ENCODE results near the gene DPP6.

Gene DPP6

GRCh38 chr7:154741131-154741530 lies 688.9 kb downstream of the DPP6 start:
- POLR2A ChIA-PET = no interaction called here
- CTCF ChIA-PET = no interaction called here
- no peak for TF ChIP-seq CTCF (IDR thresholded peaks at IDR 0.05; ENCODE audit: insufficient read depth, low read length, missing control alignments)

GRCh38 chr7:154743206-154743605 lies 691.0 kb downstream of the DPP6 start:
- CTCF ChIA-PET = no interaction called here
- H3K4me3 ChIP-seq (ENCODE audit: low read depth, low read length) = no peak overlapping the region
- no peak for TF ChIP-seq CTCF (IDR thresholded peaks at IDR 0.05; ENCODE audit: insufficient read depth, low read length, missing control alignments)
- no peak for DNase-seq (ENCODE audit: low read depth, low spot score)
- POLR2A ChIA-PET = no interaction called here

More at GRCh38 chr7:154741131-154741530, 688.9 kb downstream of the DPP6 start:
- H3K4me3 ChIP-seq (ENCODE audit: low read depth, low read length) = no peak overlapping the region
- no peak for DNase-seq (ENCODE audit: low read depth, low spot score)

GRCh38 chr7:154744256-154744860 lies 692.2 kb downstream of the DPP6 start:
- CTCF ChIA-PET = no interaction called here
- TF ChIP-seq CTCF (IDR thresholded peaks at IDR 0.05; ENCODE audit: insufficient read depth, low read length, missing control alignments) = peak; percentile 13
- POLR2A ChIA-PET = no interaction called here
- no peak overlapping the region for H3K4me3 ChIP-seq (ENCODE audit: low read depth, low read length)
- no peak for DNase-seq (ENCODE audit: low read depth, low spot score)

- ChIA-PET CTCF (no interaction called here), POLR2A (no interaction called here)
- H3K4me3 ChIP-seq (ENCODE audit: low read depth, low read length) = no peak overlapping the region
- DNase-seq (ENCODE audit: low read depth, low spot score) = no peak
- no peak for TF ChIP-seq CTCF (IDR thresholded peaks at IDR 0.05; ENCODE audit: insufficient read depth, low read length, missing control alignments)
Measured at GRCh38 chr7:154744861-154745258, 692.7 kb downstream of the DPP6 start.

- no peak for TF ChIP-seq CTCF (IDR thresholded peaks at IDR 0.05; ENCODE audit: insufficient read depth, low read length, missing control alignments)
- POLR2A ChIA-PET = no interaction called here
- CTCF ChIA-PET = no interaction called here
- no peak for DNase-seq (ENCODE audit: low read depth, low spot score)
- H3K4me3 ChIP-seq (ENCODE audit: low read depth, low read length) = no peak overlapping the region
Measured at GRCh38 chr7:154746571-154747360, 694.6 kb downstream of the DPP6 start.

GRCh38 chr7:154748089-154748786 lies 696.0 kb downstream of the DPP6 start:
- POLR2A ChIA-PET = no interaction called here
- no peak for DNase-seq (ENCODE audit: low read depth, low spot score)
- CTCF ChIA-PET = no interaction called here
- no peak overlapping the region for H3K4me3 ChIP-seq (ENCODE audit: low read depth, low read length)
- no peak for TF ChIP-seq CTCF (IDR thresholded peaks at IDR 0.05; ENCODE audit: insufficient read depth, low read length, missing control alignments)
